ENCODE results near the gene VIL1. TPM values are rescaled to one million over a fixed set of nuclear protein-coding genes. Genes with fewer than 3 reads are reported as not detected.

VIL1 gene
- total and polyA plus RNA-seq, 9 of the 15 experiments (the other 6 are each of a cell fraction or from before 2014, with no cell fraction given) = 0.51 to 2.7 (median 1.2) TPM

DNA sequence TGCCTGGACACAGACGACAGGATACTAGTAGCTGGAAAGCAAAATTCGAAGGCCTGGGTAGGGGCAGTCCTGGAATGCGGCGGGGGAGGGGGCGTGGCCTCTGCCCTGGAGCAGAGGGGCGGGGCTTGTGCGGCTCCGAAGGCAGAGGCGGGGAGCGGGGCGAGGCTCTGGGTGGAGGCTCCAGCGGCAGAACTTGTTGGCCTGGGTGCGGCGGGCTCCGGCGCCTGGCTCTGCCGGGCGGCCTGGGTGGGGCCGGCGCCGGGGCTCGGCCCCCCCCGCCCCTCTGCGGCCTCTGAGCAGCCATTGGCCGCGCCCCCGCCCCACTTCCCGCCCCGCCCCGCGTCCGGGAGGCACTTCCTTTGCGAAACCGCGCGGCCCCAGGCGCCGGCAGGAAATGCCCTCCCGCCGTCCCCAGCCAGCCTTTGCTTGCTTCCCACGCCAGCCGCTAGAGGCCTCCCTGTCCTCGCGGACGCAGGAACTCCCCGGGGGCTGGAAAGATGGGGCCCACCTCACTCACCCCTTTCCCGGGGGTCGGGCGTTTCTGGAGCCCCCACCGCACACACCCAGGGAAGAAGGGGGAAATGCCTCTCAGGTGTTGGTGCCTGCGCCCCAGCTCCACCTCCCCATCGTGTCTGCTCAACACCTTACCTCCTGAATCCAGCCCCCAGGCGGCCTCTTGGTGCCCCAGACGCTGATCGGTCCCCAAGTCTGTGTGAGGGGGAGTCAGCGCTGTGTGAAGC lies 12.5 kb upstream of the VIL1 start (continued):
- TF ChIP-seq, protein P1, sequence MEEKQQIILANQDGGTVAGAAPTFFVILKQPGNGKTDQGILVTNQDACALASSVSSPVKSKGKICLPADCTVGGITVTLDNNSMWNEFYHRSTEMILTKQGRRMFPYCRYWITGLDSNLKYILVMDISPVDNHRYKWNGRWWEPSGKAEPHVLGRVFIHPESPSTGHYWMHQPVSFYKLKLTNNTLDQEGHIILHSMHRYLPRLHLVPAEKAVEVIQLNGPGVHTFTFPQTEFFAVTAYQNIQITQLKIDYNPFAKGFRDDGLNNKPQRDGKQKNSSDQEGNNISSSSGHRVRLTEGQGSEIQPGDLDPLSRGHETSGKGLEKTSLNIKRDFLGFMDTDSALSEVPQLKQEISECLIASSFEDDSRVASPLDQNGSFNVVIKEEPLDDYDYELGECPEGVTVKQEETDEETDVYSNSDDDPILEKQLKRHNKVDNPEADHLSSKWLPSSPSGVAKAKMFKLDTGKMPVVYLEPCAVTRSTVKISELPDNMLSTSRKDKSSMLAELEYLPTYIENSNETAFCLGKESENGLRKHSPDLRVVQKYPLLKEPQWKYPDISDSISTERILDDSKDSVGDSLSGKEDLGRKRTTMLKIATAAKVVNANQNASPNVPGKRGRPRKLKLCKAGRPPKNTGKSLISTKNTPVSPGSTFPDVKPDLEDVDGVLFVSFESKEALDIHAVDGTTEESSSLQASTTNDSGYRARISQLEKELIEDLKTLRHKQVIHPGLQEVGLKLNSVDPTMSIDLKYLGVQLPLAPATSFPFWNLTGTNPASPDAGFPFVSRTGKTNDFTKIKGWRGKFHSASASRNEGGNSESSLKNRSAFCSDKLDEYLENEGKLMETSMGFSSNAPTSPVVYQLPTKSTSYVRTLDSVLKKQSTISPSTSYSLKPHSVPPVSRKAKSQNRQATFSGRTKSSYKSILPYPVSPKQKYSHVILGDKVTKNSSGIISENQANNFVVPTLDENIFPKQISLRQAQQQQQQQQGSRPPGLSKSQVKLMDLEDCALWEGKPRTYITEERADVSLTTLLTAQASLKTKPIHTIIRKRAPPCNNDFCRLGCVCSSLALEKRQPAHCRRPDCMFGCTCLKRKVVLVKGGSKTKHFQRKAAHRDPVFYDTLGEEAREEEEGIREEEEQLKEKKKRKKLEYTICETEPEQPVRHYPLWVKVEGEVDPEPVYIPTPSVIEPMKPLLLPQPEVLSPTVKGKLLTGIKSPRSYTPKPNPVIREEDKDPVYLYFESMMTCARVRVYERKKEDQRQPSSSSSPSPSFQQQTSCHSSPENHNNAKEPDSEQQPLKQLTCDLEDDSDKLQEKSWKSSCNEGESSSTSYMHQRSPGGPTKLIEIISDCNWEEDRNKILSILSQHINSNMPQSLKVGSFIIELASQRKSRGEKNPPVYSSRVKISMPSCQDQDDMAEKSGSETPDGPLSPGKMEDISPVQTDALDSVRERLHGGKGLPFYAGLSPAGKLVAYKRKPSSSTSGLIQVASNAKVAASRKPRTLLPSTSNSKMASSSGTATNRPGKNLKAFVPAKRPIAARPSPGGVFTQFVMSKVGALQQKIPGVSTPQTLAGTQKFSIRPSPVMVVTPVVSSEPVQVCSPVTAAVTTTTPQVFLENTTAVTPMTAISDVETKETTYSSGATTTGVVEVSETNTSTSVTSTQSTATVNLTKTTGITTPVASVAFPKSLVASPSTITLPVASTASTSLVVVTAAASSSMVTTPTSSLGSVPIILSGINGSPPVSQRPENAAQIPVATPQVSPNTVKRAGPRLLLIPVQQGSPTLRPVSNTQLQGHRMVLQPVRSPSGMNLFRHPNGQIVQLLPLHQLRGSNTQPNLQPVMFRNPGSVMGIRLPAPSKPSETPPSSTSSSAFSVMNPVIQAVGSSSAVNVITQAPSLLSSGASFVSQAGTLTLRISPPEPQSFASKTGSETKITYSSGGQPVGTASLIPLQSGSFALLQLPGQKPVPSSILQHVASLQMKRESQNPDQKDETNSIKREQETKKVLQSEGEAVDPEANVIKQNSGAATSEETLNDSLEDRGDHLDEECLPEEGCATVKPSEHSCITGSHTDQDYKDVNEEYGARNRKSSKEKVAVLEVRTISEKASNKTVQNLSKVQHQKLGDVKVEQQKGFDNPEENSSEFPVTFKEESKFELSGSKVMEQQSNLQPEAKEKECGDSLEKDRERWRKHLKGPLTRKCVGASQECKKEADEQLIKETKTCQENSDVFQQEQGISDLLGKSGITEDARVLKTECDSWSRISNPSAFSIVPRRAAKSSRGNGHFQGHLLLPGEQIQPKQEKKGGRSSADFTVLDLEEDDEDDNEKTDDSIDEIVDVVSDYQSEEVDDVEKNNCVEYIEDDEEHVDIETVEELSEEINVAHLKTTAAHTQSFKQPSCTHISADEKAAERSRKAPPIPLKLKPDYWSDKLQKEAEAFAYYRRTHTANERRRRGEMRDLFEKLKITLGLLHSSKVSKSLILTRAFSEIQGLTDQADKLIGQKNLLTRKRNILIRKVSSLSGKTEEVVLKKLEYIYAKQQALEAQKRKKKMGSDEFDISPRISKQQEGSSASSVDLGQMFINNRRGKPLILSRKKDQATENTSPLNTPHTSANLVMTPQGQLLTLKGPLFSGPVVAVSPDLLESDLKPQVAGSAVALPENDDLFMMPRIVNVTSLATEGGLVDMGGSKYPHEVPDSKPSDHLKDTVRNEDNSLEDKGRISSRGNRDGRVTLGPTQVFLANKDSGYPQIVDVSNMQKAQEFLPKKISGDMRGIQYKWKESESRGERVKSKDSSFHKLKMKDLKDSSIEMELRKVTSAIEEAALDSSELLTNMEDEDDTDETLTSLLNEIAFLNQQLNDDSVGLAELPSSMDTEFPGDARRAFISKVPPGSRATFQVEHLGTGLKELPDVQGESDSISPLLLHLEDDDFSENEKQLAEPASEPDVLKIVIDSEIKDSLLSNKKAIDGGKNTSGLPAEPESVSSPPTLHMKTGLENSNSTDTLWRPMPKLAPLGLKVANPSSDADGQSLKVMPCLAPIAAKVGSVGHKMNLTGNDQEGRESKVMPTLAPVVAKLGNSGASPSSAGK (IDR thresholded peaks at IDR 0.05) = 0 out of 2 replicates have a peak, but pooled peaks have one; percentile 2
- TF ChIP-seq ERF (CRISPR knock-in tag; IDR thresholded peaks at IDR 0.05) = peak; percentile 84; the same call in 1 of the 2 replicates
- TF ChIP-seq ZNF57 (CRISPR knock-in tag; IDR thresholded peaks at IDR 0.05) = 0 out of 2 replicates have a peak, but pooled peaks have one; percentile 26
- TF ChIP-seq ZSCAN32 (CRISPR knock-in tag; IDR thresholded peaks at IDR 0.05) = peak; percentile 69; the same call in 1 of the 2 replicates
- peak; percentile 26; the same call in 1 of the 2 replicates for TF ChIP-seq ZBTB17 (CRISPR knock-in tag; IDR thresholded peaks at IDR 0.05)
- peak; percentile 94 for TF ChIP-seq ZBTB7A (IDR thresholded peaks at IDR 0.05; ENCODE audit: borderline replicate concordance, control insufficient read depth, low read depth, low read length)
- TF ChIP-seq SP1 (CRISPR knock-in tag; IDR thresholded peaks at IDR 0.05) = peak; percentile 27
- TF ChIP-seq ZFP36 (IDR thresholded peaks at IDR 0.05; ENCODE audit: low read depth, low read length, partially characterized antibody) = no peak
- TF ChIP-seq NR2F6 (CRISPR knock-in tag; IDR thresholded peaks at IDR 0.05) = peak; percentile 72; the same call in 1 of the 2 replicates
- peak; percentile 53; the same call in 1 of the 2 replicates for TF ChIP-seq SMAD3 (CRISPR knock-in tag; conservative IDR thresholded peaks at IDR 0.05)
- peak; percentile 87; the same call in 1 of the 2 replicates for TF ChIP-seq POLR2AphosphoS2 (IDR thresholded peaks at IDR 0.05; ENCODE audit: low read length)
- peak; percentile 70 for TF ChIP-seq KDM5B (IDR thresholded peaks at IDR 0.05; ENCODE audit: insufficient replicate concordance, low read depth, low read length)
- no peak for TF ChIP-seq ZNF121 (CRISPR knock-in tag; conservative IDR thresholded peaks at IDR 0.05)
- TF ChIP-seq SAFB (IDR thresholded peaks at IDR 0.05; ENCODE audit: borderline replicate concordance, low read depth, low read length) = no peak
- TF ChIP-seq MBD2 (IDR thresholded peaks at IDR 0.05; ENCODE audit: borderline replicate concordance, low read depth) = 0 out of 2 replicates have a peak, but pooled peaks have one; percentile 17
- TF ChIP-seq CREB1 (IDR thresholded peaks at IDR 0.05) = 0 out of 2 replicates have a peak, but pooled peaks have one; percentile 12
- TF ChIP-seq CREB1 (CRISPR knock-in tag; IDR thresholded peaks at IDR 0.05) = peak; percentile 42; the same call in 1 of the 2 replicates
- no peak for TF ChIP-seq MCM7 (IDR thresholded peaks at IDR 0.05)

Data from K562 (cell line).